HepG2 (cell line): ENCODE measurements around the gene MYO1C. TPM values are rescaled to one million over a fixed set of nuclear protein-coding genes. Genes with fewer than 3 reads are reported as not detected.

Experiments
- AHDC1 ChIP-seq: sonication (generic); formaldehyde crosslinking; IDR thresholded peaks from 2 replicates; pipeline ENCODE4 v1.5.1; 2020; ENCODE audit warnings: mild to moderate bottlenecking, missing genetic modification reagents, borderline replicate concordance
- ARHGAP35 ChIP-seq: sonication (generic); formaldehyde crosslinking; IDR thresholded peaks from 2 replicates; pipeline ENCODE4 v1.9.0; 2022; ENCODE audit warnings: mild to moderate bottlenecking, inconsistent platforms, moderate library complexity, missing genetic modification reagents, borderline replicate concordance
- DPF2 ChIP-seq: sonication (generic); formaldehyde crosslinking; IDR thresholded peaks from 2 replicates; pipeline ENCODE4 v1.4.0; 2020; ENCODE audit warnings: mild to moderate bottlenecking, low read depth, missing genetic modification reagents, borderline replicate concordance
- HOXA3 ChIP-seq: sonication (generic); formaldehyde crosslinking; IDR thresholded peaks from 2 replicates; pipeline ENCODE4 v1.5.0; 2020; ENCODE audit warnings: missing genetic modification reagents
- MLLT10 ChIP-seq: sonication (generic); formaldehyde crosslinking; IDR thresholded peaks from 2 replicates; pipeline ENCODE4 v1.4.0; 2020; ENCODE audit warnings: missing genetic modification reagents
- POGZ ChIP-seq: sonication (generic); formaldehyde crosslinking; IDR thresholded peaks from 2 replicates; pipeline ENCODE4 v1.4.0; 2020; ENCODE audit warnings: mild to moderate bottlenecking, missing genetic modification reagents
- PREB ChIP-seq: sonication (generic); formaldehyde crosslinking; IDR thresholded peaks from 2 replicates; pipeline ENCODE4 v1.4.0; 2020; ENCODE audit warnings: missing genetic modification reagents
- PTBP1 ChIP-seq: fragments of 200-400 bp; formaldehyde crosslinking; IDR thresholded peaks from 2 replicates; pipeline ENCODE4 v1.6.1; 2018; ENCODE audit warnings: low read length, low read depth; ENCODE audit not compliant: poor library complexity, severe bottlenecking
- SETDB1 ChIP-seq: sonication (generic); formaldehyde crosslinking; IDR thresholded peaks from 2 replicates; pipeline ENCODE4 v1.5.1; 2020; ENCODE audit warnings: missing genetic modification reagents, mild to moderate bottlenecking, borderline replicate concordance
- STAT6 ChIP-seq: sonication (generic); formaldehyde crosslinking; IDR thresholded peaks from 2 replicates; pipeline ENCODE4 v1.4.0; 2020; ENCODE audit warnings: missing genetic modification reagents, mild to moderate bottlenecking, borderline replicate concordance
- ZBED4 ChIP-seq: sonication (generic); formaldehyde crosslinking; IDR thresholded peaks from 2 replicates; pipeline ENCODE4 v1.4.0; 2020; ENCODE audit warnings: missing genetic modification reagents, borderline replicate concordance
- ZNF317 ChIP-seq: sonication (generic); formaldehyde crosslinking; IDR thresholded peaks from 2 replicates; pipeline ENCODE4 v1.5.0; 2020; ENCODE audit warnings: mild to moderate bottlenecking, missing genetic modification reagents
- ZNF333 ChIP-seq: sonication (generic); formaldehyde crosslinking; IDR thresholded peaks from 2 replicates; pipeline ENCODE4 v1.4.0; 2020; ENCODE audit warnings: mild to moderate bottlenecking, missing genetic modification reagents, borderline replicate concordance
- ZNF737 ChIP-seq: sonication (generic); formaldehyde crosslinking; IDR thresholded peaks from 2 replicates; pipeline ENCODE4 v1.5.0; 2020; ENCODE audit warnings: missing genetic modification reagents, mild to moderate bottlenecking, borderline replicate concordance
- polyA plus RNA-seq, 8 experiments: library from polyadenylated mRNA; depleted of rRNA in 3 of 8; stranded (reverse) in 7 of 8; unstranded in 1 of 8; fragments of >200 nt; fragmentation: Illumina TruSeq in 4 of 8; extraction: Trizol in 4 of 8; gene quantifications; 2 replicates each; pipeline versions ENCODE4 v1.2.1 to v1.2.3, GENCODE V29; 2011 to 2016; ENCODE audit warnings: low read depth in 4 of 8, missing spikeins in 1 of 8, mixed read lengths in 1 of 8; ENCODE audit not compliant: insufficient read depth in 1 of 8
- total RNA-seq, 5 experiments: library from RNA; depleted of rRNA; stranded (reverse); fragments of >200 nt; fragmentation: Illumina TruSeq; extraction: Trizol; gene quantifications; 2 replicates each; pipeline ENCODE4 v1.2.3, GENCODE V29; 2016; ENCODE audit warnings: low read depth in 1 of 5

Gene MYO1C
- total and polyA plus RNA-seq, 2 of the 13 experiments (the other 11 are each of a cell fraction or from before 2014, with no cell fraction given): 22.7 to 40.8 TPM

- no peak for TF ChIP-seq AHDC1 (CRISPR knock-in tag)
- no peak; the same call in 1 of the 2 replicates for TF ChIP-seq ZNF333
- no peak for TF ChIP-seq MLLT10 (CRISPR knock-in tag)
- no peak for TF ChIP-seq SETDB1 (CRISPR knock-in tag)
- no peak for TF ChIP-seq PREB (CRISPR knock-in tag)
- TF ChIP-seq ZBED4: no peak
- no peak for TF ChIP-seq ZNF737 (CRISPR knock-in tag)
- no peak; the same call in 1 of the 2 replicates for TF ChIP-seq ARHGAP35 (CRISPR knock-in tag)
- TF ChIP-seq POGZ: no peak
- TF ChIP-seq STAT6 (CRISPR knock-in tag): no peak
- TF ChIP-seq HOXA3 (CRISPR knock-in tag): peak; percentile 98
- TF ChIP-seq PTBP1: no peak
- no peak for TF ChIP-seq ZNF317 (CRISPR knock-in tag)
- TF ChIP-seq DPF2 (CRISPR knock-in tag): no peak
Observed at GRCh38 chr17:1455797-1456599, 36.5 kb downstream of the MYO1C start, which contains the start of gene CRK (continued).
